A549 (cell line): ENCODE results near the gene SPTA1. TPM values are rescaled to one million over a fixed set of nuclear protein-coding genes. Genes with fewer than 3 reads are reported as not detected.

ENCODE experiments used
- ATAC-seq, 2 experiments: fragments of 200-7000 bp in 1 of 2; fragments of >200 bp in 1 of 2; cut with Nextera tagmentation in 1 of 2; cut with Tn5 transposase in 1 of 2; 3 replicates each; pipeline versions ENCODE4 v1.8.0 to v1.9.1; 2018 to 2020; ENCODE audit warnings: mild to moderate bottlenecking in 1 of 2, moderate library complexity in 1 of 2
- CTCF ChIA-PET: fragments of 300-600 bp; sonication (Branson Sonifier 250); formaldehyde crosslinking; extraction: SDS; loops from one replicate; lab custom pipeline; 2021; ENCODE audit warnings: antibody characterized with exemption, inconsistent platforms; lab: Yijun Ruan, JAX
- POLR2A ChIA-PET: fragments of 350-600 bp; formaldehyde crosslinking; extraction: SDS; loops from one replicate; lab custom pipeline; 2021; ENCODE audit warnings: antibody characterized with exemption, inconsistent platforms; lab: Yijun Ruan, JAX
- DNase-seq, 2 experiments: peaks; one replicate each; pipeline versions ENCODE4 v3.0.0 to v3.0.0-alpha.2; 2011 to 2016; ENCODE audit warnings: low read depth in 1 of 2, low spot score in 1 of 2
- FAIRE-seq: peaks from 2 replicates; lab custom pipeline; 2011; peaks lifted over from hg19 to GRCh38; lab: Jason Lieb, UNC
- H3K27ac ChIP-seq, 2 experiments: fragments of >200 bp; sonication (Bioruptor Twin); formaldehyde crosslinking; 3 replicates each; pipeline ENCODE4 v1.5.1; 2016 to 2017
- H3K4me1 ChIP-seq: fragments of >200 bp; sonication (Bioruptor Twin); formaldehyde crosslinking; 3 replicates; pipeline ENCODE4 v1.6.1; 2016
- H3K4me2 ChIP-seq: fragments of >200 bp; sonication (Bioruptor Twin); formaldehyde crosslinking; 3 replicates; pipeline ENCODE4 v1.6.1; 2016
- H3K4me3 ChIP-seq: fragments of >200 bp; sonication (Bioruptor Twin); formaldehyde crosslinking; 3 replicates; pipeline ENCODE4 v1.5.1; 2016
- H3K9me3 ChIP-seq: fragments of >200 bp; sonication (Bioruptor Twin); formaldehyde crosslinking; 3 replicates; pipeline ENCODE4 v1.6.1; 2016
- ATOH8 ChIP-seq: fragments of 250-450 bp; sonication (Bioruptor Pico); IDR thresholded peaks from 2 replicates; pipeline ENCODE4 v1.5.0; 2020; ENCODE audit warnings: low read depth, mild to moderate bottlenecking, moderate library complexity
- CBX8 ChIP-seq: fragments of 200-600 bp; sonication (generic); IDR thresholded peaks from 2 replicates; pipeline ENCODE4 v1.6.1; 2016
- CHD4 ChIP-seq: fragments of 200-600 bp; sonication (generic); IDR thresholded peaks from 2 replicates; pipeline ENCODE4 v1.6.1; 2016; ENCODE audit warnings: antibody characterized with exemption, mild to moderate bottlenecking, borderline replicate concordance
- E2F6 ChIP-seq: IDR thresholded peaks from 2 replicates; pipeline ENCODE4 v1.6.1; 2012; ENCODE audit warnings: low read depth, borderline replicate concordance
- ESRRA ChIP-seq: fragments of 150-350 bp; IDR thresholded peaks from 2 replicates; pipeline ENCODE4 v1.6.1; 2014; ENCODE audit warnings: mild to moderate bottlenecking, low read length, borderline replicate concordance
- HDAC2 ChIP-seq: fragments of 200-600 bp; sonication (generic); IDR thresholded peaks from 2 replicates; pipeline ENCODE4 v1.6.1; 2016
- HES2 ChIP-seq: fragments of >200 bp; sonication (Bioruptor Twin); formaldehyde crosslinking; IDR thresholded peaks from 2 replicates; pipeline ENCODE4 v1.6.1; 2016
- HMGXB4 ChIP-seq: fragments of 250-450 bp; sonication (Bioruptor Pico); IDR thresholded peaks from 2 replicates; pipeline ENCODE4 v1.5.0; 2021; ENCODE audit warnings: mild to moderate bottlenecking, moderate library complexity, borderline replicate concordance
- HOXB13 ChIP-seq: fragments of 250-450 bp; sonication (Bioruptor Pico); IDR thresholded peaks from 2 replicates; pipeline ENCODE4 v1.5.0; 2020; ENCODE audit warnings: low read depth, mild to moderate bottlenecking, moderate library complexity
- KDM1A ChIP-seq: fragments of 200-600 bp; sonication (generic); IDR thresholded peaks from 2 replicates; pipeline ENCODE4 v1.6.1; 2016; ENCODE audit warnings: low read depth, mild to moderate bottlenecking
- MAFK ChIP-seq: fragments of 450-650 bp; IDR thresholded peaks from 2 replicates; pipeline ENCODE4 v1.6.1; 2014; ENCODE audit not compliant: partially characterized antibody
- MYC ChIP-seq: IDR thresholded peaks from 2 replicates; pipeline ENCODE4 v1.6.1; 2012; ENCODE audit warnings: mild to moderate bottlenecking, inconsistent platforms, low read length, improper control_type of control experiment, borderline replicate concordance
- NFE2L2 ChIP-seq: fragments of 150-350 bp; conservative IDR thresholded peaks from 2 replicates; pipeline ENCODE4 v1.6.1; 2014; ENCODE audit warnings: low read length
- PBX3 ChIP-seq: IDR thresholded peaks from 2 replicates; pipeline ENCODE4 v1.6.1; 2012
- RCOR1 ChIP-seq: fragments of 150-350 bp; IDR thresholded peaks from 2 replicates; pipeline ENCODE4 v1.6.1; 2014; ENCODE audit warnings: antibody characterized with exemption, low read length, low read depth
- SREBF2 ChIP-seq: fragments of 450-650 bp; IDR thresholded peaks from 2 replicates; pipeline ENCODE4 v1.6.1; 2014; ENCODE audit warnings: mild to moderate bottlenecking, moderate library complexity
- ZFP36 ChIP-seq: fragments of 450-650 bp; IDR thresholded peaks from 2 replicates; pipeline ENCODE4 v1.6.1; 2014; ENCODE audit warnings: borderline replicate concordance; ENCODE audit not compliant: partially characterized antibody
- ZNF302 ChIP-seq: fragments of 250-450 bp; sonication (Bioruptor Pico); IDR thresholded peaks from 2 replicates; pipeline ENCODE4 v1.9.0; 2021; ENCODE audit warnings: inconsistent platforms, mild to moderate bottlenecking, moderate library complexity
- WGBS: methylation state at CpG from one replicate; pipeline ENCODE4 v1.1.6; 2017; ENCODE audit errors: missing lambda C conversion rate; 5-methylcytosine and 5-hydroxymethylcytosine counted together
- polyA plus RNA-seq, 4 experiments: library from polyadenylated mRNA; depleted of rRNA in 3 of 4; stranded (reverse); fragments of >200 nt; fragmentation: RNase III in 1 of 4; extraction: RNeasy Plus Mini Kit Qiagen cat#74134 plus additional on column Dnase treatment in 1 of 4; gene quantifications; 2 replicates in 3 of 4; 3 replicates in 1 of 4; pipeline ENCODE4 v1.2.3, GENCODE V29; 2011 to 2017

Gene SPTA1
- polyA plus RNA-seq, 2 of the 4 experiments (the other 2 are of a cell fraction), result 0.10 TPM; not detected in 1

- no peak for DNase-seq
- 7% methylated on average over 4 of the region's 4 CpGs for WGBS
- POLR2A ChIA-PET, result no interaction called here
Measured at GRCh38 chr1:158711098-158711497, 24.6 kb upstream of the SPTA1 start.

GRCh38 chr1:158706096-158706495 lies 19.6 kb upstream of the SPTA1 start:
- no peak for DNase-seq
- ChIA-PET POLR2A (no interaction called here), CTCF (no interaction called here)
- no peaks in the 10 kb centered on the region for H3K4me1 ChIP-seq
- 0% methylated on average over 2 of the region's 2 CpGs for WGBS
- no peak for TF ChIP-seq ZNF302
- TF ChIP-seq NFE2L2, result no peak
- TF ChIP-seq CBX8, result no peak
- TF ChIP-seq HDAC2, result no peak
- H3K9me3 ChIP-seq, result no peaks in the 10 kb centered on the region
- ATAC-seq, result no peak
- H3K27ac ChIP-seq, result no peak overlapping the region
- no peak for FAIRE-seq
- no peak overlapping the region for H3K4me2 ChIP-seq
- H3K4me3 ChIP-seq, result no peak overlapping the region

More at GRCh38 chr1:158711098-158711497, 24.6 kb upstream of the SPTA1 start:
- TF ChIP-seq MAFK (no peak), MYC (no peak), ESRRA (no peak), CHD4 (no peak), NFE2L2 (no peak), HOXB13 (CRISPR knock-in tag) (no peak), SREBF2 (no peak), KDM1A (no peak), ZFP36 (no peak), PBX3 (no peak)
- CTCF ChIA-PET, result no interaction called here
- FAIRE-seq (no peak), ATAC-seq (no peak)
- Histone ChIP-seq H3K27ac (no peak overlapping the region), H3K9me3 (no peaks in the 10 kb centered on the region), H3K4me1 (no peaks in the 10 kb centered on the region), H3K4me3 (no peak overlapping the region), H3K4me2 (no peak overlapping the region)

- H3K4me1 ChIP-seq, result no peaks in the 10 kb centered on the region
- no peak within 1 kb of the TSS for H3K27ac ChIP-seq
- FAIRE-seq (no peak), DNase-seq (no peak), ATAC-seq (no peak)
- H3K4me2 ChIP-seq, result no peak within 1 kb of the TSS
- H3K4me3 ChIP-seq, result no peak within 1 kb of the TSS
- TF ChIP-seq CBX8, result no peak
- no peak for TF ChIP-seq HDAC2
- no peak for TF ChIP-seq E2F6
- no peak for TF ChIP-seq ATOH8
- no peak for TF ChIP-seq HES2
- TF ChIP-seq RCOR1, result no peak
- TF ChIP-seq ZFP36, result no peak
- TF ChIP-seq HMGXB4, result no peak
- ChIA-PET CTCF (no interaction called here), POLR2A (no interaction called here)
- H3K9me3 ChIP-seq, result no peaks in the 10 kb centered on the region
- 23% methylated on average over 4 of the region's 4 CpGs for WGBS
Measured at GRCh38 chr1:158700552-158700951, 14.0 kb upstream of the SPTA1 start, which contains the start of gene OR6K2. Gene OR6K2, minus strand, starts transcription at chr1:158700652. Its CDS starts 0 bp downstream, at chr1:158700652.
